Stomach (tissue), 9 donors: ENCODE results near the gene PLCG2. TPM values are rescaled to one million over a fixed set of nuclear protein-coding genes. Genes with fewer than 3 reads are reported as not detected.

Experiments
- DNase-seq, 2 donors: peaks; one replicate each; pipeline versions ENCODE4 v3.0.0 to v3.0.0-alpha.2; 2013 to 2019
- H3K27ac ChIP-seq, 5 donors: fragments of 200-600 bp in 4 of 5; sonication (generic) in 4 of 5; one replicate each; pipeline ENCODE4 v1.5.1; 2013 to 2019; ENCODE audit warnings: mild to moderate bottlenecking in 1 of 5, moderate library complexity in 1 of 5
- H3K27me3 ChIP-seq, 3 donors: fragments of 200-600 bp; sonication (generic); one replicate each; pipeline ENCODE4 v1.5.1; 2017 to 2019; ENCODE audit warnings: mixed run types in 1 of 3
- H3K36me3 ChIP-seq, 4 donors: fragments of 200-600 bp; sonication (generic); 1 replicate in 3 of 4; 2 replicates in 1 of 4; pipeline ENCODE4 v1.5.1; 2016 to 2019
- H3K4me1 ChIP-seq, 4 donors: fragments of 200-600 bp; sonication (generic); one replicate each; pipeline ENCODE4 v1.5.1; 2016 to 2019
- H3K4me3 ChIP-seq, 4 donors: fragments of 200-600 bp; sonication (generic) in 3 of 4; one replicate each; pipeline ENCODE4 v1.5.1; 2016 to 2019; ENCODE audit warnings: mild to moderate bottlenecking in 1 of 4
- H3K9me3 ChIP-seq, 4 donors: fragments of 200-600 bp; sonication (generic); one replicate each; pipeline ENCODE4 v1.5.1; 2016 to 2019
- EP300 ChIP-seq: sonication (generic); formaldehyde crosslinking; IDR thresholded peaks from one replicate; pipeline ENCODE4 v1.6.1; 2017; ENCODE audit warnings: antibody characterized with exemption
- POLR2A ChIP-seq, 4 donors: fragments of 450-650 bp; IDR thresholded peaks; one replicate each; pipeline ENCODE4 v1.6.1; 2016; ENCODE audit warnings: antibody characterized with exemption in 4 of 4, control low read depth in 2 of 4, mild to moderate bottlenecking in 1 of 4, moderate library complexity in 1 of 4
- POLR2AphosphoS5 ChIP-seq, 3 donors: sonication (generic); formaldehyde crosslinking; IDR thresholded peaks; one replicate each; pipeline ENCODE4 v1.6.1; 2016; ENCODE audit warnings: antibody characterized with exemption in 3 of 3
- WGBS, 5 donors: extraction: QIAGEN DNeasy Blood & Tissue Kit in 3 of 5; methylation state at CpG; one replicate each; pipeline versions ENCODE4 v1.1.5 to v1.1.7; 2013 to 2018; 5-methylcytosine and 5-hydroxymethylcytosine counted together
- intact Hi-C: fragments of 100-400 bp; cut with DNase I; formaldehyde crosslinking; loops from one replicate; pipeline ENCODE4 v1.15.1; 2023; ENCODE audit warnings: low total_unique reads
- polyA plus RNA-seq, 3 donors: library from polyadenylated mRNA; stranded (reverse); fragments of 200-250 nt; gene quantifications; one replicate each; pipeline ENCODE4 v1.2.3, GENCODE V29; 2013
- total RNA-seq, 5 donors: library from RNA; depleted of rRNA; stranded (reverse); fragments of >200 nt; gene quantifications; one replicate each; pipeline versions ENCODE4 v1.1.0 to v1.2.3, GENCODE V29; 2014 to 2016
- TF ChIP-seq, protein P1 (sequence below), 7 experiments: fragments of 450-650 bp in 4 of 7; fragments of 200-600 bp in 3 of 7; sonication (generic) in 3 of 7; IDR thresholded peaks; one replicate each; pipeline ENCODE4 v1.5.1; 2016 to 2019; ENCODE audit warnings: antibody characterized with exemption in 7 of 7, control low read depth in 2 of 7, mild to moderate bottlenecking in 1 of 7
- donor health status: healthy with polysubstance abuse.
- donor health status: Bipolar disorder and iron deficiency.
- donor health status: healthy.

The PLCG2 gene
- total and polyA plus RNA-seq, 8 donors: 0.87 to 68.5 (median 11.1) TPM

DNA sequence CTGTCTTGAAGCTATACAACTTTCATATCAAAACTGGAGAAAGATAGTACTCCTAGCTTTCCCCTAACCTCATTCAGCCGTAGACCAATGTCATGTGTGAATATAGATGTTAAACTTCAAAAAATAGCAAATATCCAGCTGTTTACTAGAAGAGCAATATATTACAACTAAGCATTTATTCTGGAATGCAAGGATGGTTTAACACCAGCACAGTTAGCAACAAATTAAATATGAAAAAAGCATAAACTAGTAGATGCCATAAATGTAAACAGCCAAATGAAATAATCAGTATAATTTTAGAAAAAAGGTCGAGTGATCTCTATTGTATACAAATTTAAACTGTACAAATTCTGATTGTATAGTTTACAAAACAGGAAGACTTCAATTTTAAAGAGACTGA lies 172.5 kb downstream of the PLCG2 start:
- Histone ChIP-seq H3K27ac (no peak overlapping the region), H3K9me3 (peaks cover 8 to 12% (median 11%) of the 10 kb centered on the region in 4 donors), H3K4me3 (no peak overlapping the region), H3K27me3 (no peaks in the 10 kb centered on the region), H3K4me1 (no peaks in the 10 kb centered on the region), H3K36me3 (peaks cover 0 to 25% (median 16%) of the 10 kb centered on the region in 4 donors)
- no peak for DNase-seq
- 73 to 86% (median 79%) methylated on average over 2 of the region's 2 CpGs for WGBS, 5 donors
- TF ChIP-seq POLR2AphosphoS5 (IDR thresholded peaks at IDR 0.05): no peak
- TF ChIP-seq POLR2A (IDR thresholded peaks at IDR 0.05): no peak
- TF ChIP-seq EP300: no peak
- TF ChIP-seq, protein P1, sequence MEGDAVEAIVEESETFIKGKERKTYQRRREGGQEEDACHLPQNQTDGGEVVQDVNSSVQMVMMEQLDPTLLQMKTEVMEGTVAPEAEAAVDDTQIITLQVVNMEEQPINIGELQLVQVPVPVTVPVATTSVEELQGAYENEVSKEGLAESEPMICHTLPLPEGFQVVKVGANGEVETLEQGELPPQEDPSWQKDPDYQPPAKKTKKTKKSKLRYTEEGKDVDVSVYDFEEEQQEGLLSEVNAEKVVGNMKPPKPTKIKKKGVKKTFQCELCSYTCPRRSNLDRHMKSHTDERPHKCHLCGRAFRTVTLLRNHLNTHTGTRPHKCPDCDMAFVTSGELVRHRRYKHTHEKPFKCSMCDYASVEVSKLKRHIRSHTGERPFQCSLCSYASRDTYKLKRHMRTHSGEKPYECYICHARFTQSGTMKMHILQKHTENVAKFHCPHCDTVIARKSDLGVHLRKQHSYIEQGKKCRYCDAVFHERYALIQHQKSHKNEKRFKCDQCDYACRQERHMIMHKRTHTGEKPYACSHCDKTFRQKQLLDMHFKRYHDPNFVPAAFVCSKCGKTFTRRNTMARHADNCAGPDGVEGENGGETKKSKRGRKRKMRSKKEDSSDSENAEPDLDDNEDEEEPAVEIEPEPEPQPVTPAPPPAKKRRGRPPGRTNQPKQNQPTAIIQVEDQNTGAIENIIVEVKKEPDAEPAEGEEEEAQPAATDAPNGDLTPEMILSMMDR (IDR thresholded peaks at IDR 0.05): no peak
- intact Hi-C loops: no loop called here

DNA sequence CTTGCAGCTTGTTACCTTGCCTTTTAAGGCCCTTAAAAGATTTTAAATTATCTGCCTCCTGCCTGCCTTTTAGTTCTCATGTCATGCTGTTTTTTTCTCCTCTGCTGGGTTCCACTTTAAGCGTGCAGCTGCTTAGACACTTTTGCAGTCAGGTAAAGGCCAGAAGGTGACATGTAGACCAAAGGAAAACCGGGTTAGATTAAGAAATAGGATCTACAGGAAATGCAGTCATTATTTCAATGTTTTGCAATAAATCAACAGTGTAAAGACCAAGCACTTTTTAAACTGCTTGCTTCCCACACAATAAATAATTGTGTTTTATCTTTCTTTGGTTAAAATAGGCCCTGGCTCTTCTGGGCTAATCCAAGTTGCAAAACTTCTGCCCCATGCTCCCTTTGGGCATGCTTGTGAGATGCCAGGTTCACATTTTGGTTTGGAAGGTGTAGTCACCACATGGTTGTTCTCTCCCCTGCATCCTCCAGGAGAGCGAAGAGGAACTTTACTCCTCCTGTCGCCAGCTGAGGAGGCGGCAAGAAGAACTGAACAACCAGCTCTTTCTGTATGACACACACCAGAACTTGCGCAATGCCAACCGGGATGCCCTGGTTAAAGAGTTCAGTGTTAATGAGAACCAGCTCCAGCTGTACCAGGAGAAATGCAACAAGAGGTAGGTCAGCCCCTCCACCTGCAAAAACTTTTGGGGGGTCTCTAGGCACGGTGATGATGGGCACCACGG lies 177.3 kb downstream of the PLCG2 start:
- Histone ChIP-seq H3K27ac (no peak overlapping the region), H3K4me1 (no peaks in the 10 kb centered on the region), H3K4me3 (no peak overlapping the region), H3K27me3 (no peaks in the 10 kb centered on the region), H3K36me3 (peaks cover 0 to 24% (median 13%) of the 10 kb centered on the region in 4 donors), H3K9me3 (peaks cover 2 to 6% (median 5%) of the 10 kb centered on the region in 4 donors)
- WGBS, 5 donors: 71 to 87% (median 80%) methylated on average over 9 of the region's 9 CpGs
- no peak for TF ChIP-seq EP300
- TF ChIP-seq POLR2A (IDR thresholded peaks at IDR 0.05): no peak
- no peak for TF ChIP-seq POLR2AphosphoS5 (IDR thresholded peaks at IDR 0.05)
- TF ChIP-seq, protein P1 (IDR thresholded peaks at IDR 0.05): no peak
- no peak for DNase-seq
- intact Hi-C loops: no loop called here

DNA sequence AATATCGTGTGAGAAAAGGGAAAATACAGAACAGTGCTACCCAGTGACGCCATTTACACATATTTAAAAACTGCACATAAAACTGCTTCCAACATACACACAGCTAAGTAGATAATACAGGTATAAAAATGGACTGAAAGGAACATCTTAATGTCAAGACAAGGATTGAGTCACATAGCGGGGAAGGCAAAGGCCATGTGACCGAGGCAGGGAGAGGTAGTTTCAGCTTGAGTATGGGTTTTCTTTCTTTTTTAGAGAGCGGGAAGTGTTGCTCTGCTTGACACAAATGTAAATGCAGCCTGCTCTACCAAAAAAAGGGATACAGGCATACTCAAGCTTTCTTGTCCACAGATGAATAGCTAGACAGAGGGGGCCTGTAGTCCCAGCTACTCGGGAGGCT lies 185.7 kb downstream of the PLCG2 start:
- 85 to 93% (median 92%) methylated on average over 6 of the region's 6 CpGs for WGBS, 5 donors
- no peaks in the 10 kb centered on the region for H3K4me1 ChIP-seq
- DNase-seq: no peak
- H3K9me3 ChIP-seq: peaks cover 0 to 7% (median 2%) of the 10 kb centered on the region in 4 donors
- no peaks in the 10 kb centered on the region for H3K36me3 ChIP-seq
- H3K4me3 ChIP-seq: no peak overlapping the region
- TF ChIP-seq, protein P1 (IDR thresholded peaks at IDR 0.05): no peak
- TF ChIP-seq POLR2AphosphoS5 (IDR thresholded peaks at IDR 0.05) (no peak), EP300 (no peak), POLR2A (IDR thresholded peaks at IDR 0.05) (no peak)
- no peaks in the 10 kb centered on the region for H3K27me3 ChIP-seq
- intact Hi-C loops: no loop called here
- no peak overlapping the region for H3K27ac ChIP-seq

DNA sequence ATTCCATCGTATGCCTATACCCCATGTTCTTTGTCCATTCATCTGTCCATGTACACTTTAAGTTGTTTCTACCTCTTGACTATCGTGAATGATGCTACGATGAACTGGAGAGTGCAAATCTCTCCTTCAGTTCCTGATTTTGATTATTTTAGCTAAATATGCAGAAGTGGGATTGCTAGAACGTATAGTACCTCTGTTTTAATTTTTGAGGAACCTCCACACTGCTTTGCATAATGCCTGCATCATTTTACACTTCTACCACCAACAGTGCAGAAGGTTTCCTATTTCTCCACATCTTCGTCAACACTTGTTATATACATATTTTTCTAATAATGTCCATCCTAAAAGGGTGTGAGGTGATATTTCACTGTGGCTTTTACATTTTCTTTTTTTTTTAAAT lies 188.3 kb downstream of the PLCG2 start:
- intact Hi-C loops: no loop called here
- WGBS, 5 donors: 81 to 90% (median 86%) methylated on average over 5 of the region's 5 CpGs

More for the DNA sequence above, 188.3 kb downstream of the PLCG2 start:
- Histone ChIP-seq H3K27me3 (no peaks in the 10 kb centered on the region), H3K4me3 (no peak overlapping the region), H3K27ac (no peak overlapping the region), H3K4me1 (no peaks in the 10 kb centered on the region), H3K36me3 (no peaks in the 10 kb centered on the region), H3K9me3 (peaks cover 0 to 22% (median 17%) of the 10 kb centered on the region in 4 donors)
- DNase-seq: no peak
- TF ChIP-seq, protein P1 (IDR thresholded peaks at IDR 0.05): no peak
- no peak for TF ChIP-seq POLR2AphosphoS5 (IDR thresholded peaks at IDR 0.05)
- TF ChIP-seq POLR2A (IDR thresholded peaks at IDR 0.05): no peak
- TF ChIP-seq EP300: no peak
